DND-41 (cell line): ENCODE measurements around the gene NUBP2.

Experiments
- ATAC-seq: fragments of 200-7000 bp; cut with Tn5 transposase; 3 replicates; pipeline ENCODE4 v1.9.1; 2021; ENCODE audit warnings: low read depth; ENCODE audit not compliant: insufficient read depth
- DNase-seq: peaks from one replicate; pipeline ENCODE4 v3.0.0-alpha.2; 2020
- H2AFZ ChIP-seq: 2 replicates; pipeline ENCODE4 v1.6.0; 2012; ENCODE audit warnings: low read depth, low read length
- H3K27ac ChIP-seq: 2 replicates; pipeline ENCODE4 v1.5.1; 2012; ENCODE audit warnings: low read length, inconsistent platforms
- H3K27me3 ChIP-seq: fragments of 200-600 bp; sonication (generic); 2 replicates; pipeline ENCODE4 v1.6.0; 2012; ENCODE audit warnings: low read length, mild to moderate bottlenecking, inconsistent platforms; ENCODE audit not compliant: insufficient read depth, poor library complexity
- H3K36me3 ChIP-seq: 2 replicates; pipeline ENCODE4 v1.5.1; 2012; ENCODE audit warnings: low read length, inconsistent platforms; ENCODE audit not compliant: insufficient read depth
- H3K4me1 ChIP-seq: 2 replicates; pipeline ENCODE4 v1.5.1; 2012; ENCODE audit warnings: mild to moderate bottlenecking, low read length; ENCODE audit not compliant: insufficient read depth
- H3K4me2 ChIP-seq: 2 replicates; pipeline ENCODE4 v1.6.0; 2012; ENCODE audit warnings: mild to moderate bottlenecking, moderate library complexity, low read length, inconsistent platforms; ENCODE audit not compliant: insufficient read depth
- H3K4me3 ChIP-seq, 2 experiments: fragments of 200-600 bp in 1 of 2; shearing (Covaris generic) in 1 of 2; 2 replicates each; pipeline ENCODE4 v1.5.1; 2012 to 2016; ENCODE audit warnings: inconsistent platforms in 2 of 2, low read length in 2 of 2, mild to moderate bottlenecking in 2 of 2, low read depth in 1 of 2, moderate library complexity in 1 of 2
- H3K79me2 ChIP-seq: 2 replicates; pipeline ENCODE4 v1.6.0; 2012; ENCODE audit warnings: low read length, inconsistent platforms; ENCODE audit not compliant: insufficient read depth
- H3K9ac ChIP-seq: 2 replicates; pipeline ENCODE4 v1.6.0; 2012; ENCODE audit warnings: low read depth, mild to moderate bottlenecking, inconsistent platforms, low read length, moderate library complexity
- H3K9me3 ChIP-seq: 2 replicates; pipeline ENCODE4 v1.5.1; 2012; ENCODE audit warnings: low read length, moderate library complexity, mild to moderate bottlenecking, inconsistent platforms; ENCODE audit not compliant: insufficient read depth, severe bottlenecking
- H4K20me1 ChIP-seq: 2 replicates; pipeline ENCODE4 v1.6.0; 2012; ENCODE audit warnings: low read length; ENCODE audit not compliant: insufficient read depth
- EZH2 ChIP-seq: IDR thresholded peaks from 3 replicates; pipeline ENCODE4 v1.6.1; 2012; ENCODE audit warnings: borderline replicate concordance, low read depth, mild to moderate bottlenecking, moderate library complexity, low read length, inconsistent platforms; ENCODE audit not compliant: severe bottlenecking
- TF ChIP-seq, protein P1 (sequence below): IDR thresholded peaks from 2 replicates; pipeline ENCODE4 v1.5.1; 2012; ENCODE audit warnings: borderline replicate concordance, low read length, moderate library complexity, mild to moderate bottlenecking; ENCODE audit not compliant: poor library complexity, severe bottlenecking; ENCODE audit errors: extremely low read depth

The NUBP2 gene

DNA sequence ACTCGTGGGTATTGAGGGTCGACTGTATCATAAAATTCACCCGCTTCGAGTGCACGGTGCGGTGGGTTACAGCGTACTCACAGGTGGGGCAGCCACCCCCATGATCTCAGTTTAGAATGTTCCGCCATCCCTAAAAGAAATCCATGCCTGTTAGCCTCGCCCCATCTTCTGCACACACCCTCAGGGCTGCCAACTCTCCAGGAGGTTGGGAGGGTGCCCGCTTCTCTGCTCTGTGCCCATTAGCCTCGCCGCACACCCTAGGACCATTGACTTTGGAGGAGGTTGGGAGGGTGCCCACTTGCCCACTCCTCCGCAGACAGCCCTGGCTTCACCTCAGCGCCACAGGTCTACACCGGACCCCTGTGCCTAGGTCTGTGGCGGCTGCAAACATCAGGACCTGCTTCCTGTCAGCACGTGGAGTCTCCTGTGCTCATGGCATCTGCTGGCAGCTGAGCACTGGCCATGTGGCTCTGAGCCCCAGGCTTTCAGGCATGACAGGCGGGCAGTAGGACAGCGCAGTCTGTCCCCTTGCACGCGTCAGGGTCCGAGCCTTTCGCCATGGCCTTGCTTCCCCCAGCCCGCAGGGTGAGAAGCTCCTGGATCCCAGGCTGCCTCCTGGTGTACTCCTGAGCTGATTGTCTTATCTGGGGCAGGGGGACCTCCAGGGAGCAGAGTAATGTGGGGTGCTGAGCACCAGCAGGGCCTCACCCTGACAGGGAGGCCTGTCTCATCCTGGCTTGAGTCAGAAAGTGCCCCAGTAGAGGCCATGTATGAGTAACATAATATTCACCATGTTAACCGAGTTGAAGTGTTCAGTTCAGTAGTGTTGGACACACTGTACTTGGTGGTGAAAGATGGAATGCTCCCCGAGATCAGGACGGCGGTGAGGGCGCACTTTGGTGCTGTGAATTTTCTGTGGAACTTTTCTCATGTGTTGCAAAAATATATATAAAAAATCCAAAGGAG is 33.3 kb upstream of the NUBP2 start:
- Histone ChIP-seq H3K79me2 (no peaks in the 10 kb centered on the region), H3K27me3 (no peaks in the 10 kb centered on the region), H3K4me1 (no peaks in the 10 kb centered on the region), H3K4me2 (no peak overlapping the region), H4K20me1 (peaks cover 4% of the 10 kb centered on the region; the same call in 1 of the 2 replicates), H3K9ac (no peak overlapping the region), H2AFZ (no peak overlapping the region), H3K9me3 (no peaks in the 10 kb centered on the region), H3K4me3 (no peak overlapping the region), H3K27ac (no peak overlapping the region), H3K36me3 (peaks cover 81% of the 10 kb centered on the region)
- ATAC-seq = no peak
- DNase-seq = no peak
- TF ChIP-seq, protein P1, sequence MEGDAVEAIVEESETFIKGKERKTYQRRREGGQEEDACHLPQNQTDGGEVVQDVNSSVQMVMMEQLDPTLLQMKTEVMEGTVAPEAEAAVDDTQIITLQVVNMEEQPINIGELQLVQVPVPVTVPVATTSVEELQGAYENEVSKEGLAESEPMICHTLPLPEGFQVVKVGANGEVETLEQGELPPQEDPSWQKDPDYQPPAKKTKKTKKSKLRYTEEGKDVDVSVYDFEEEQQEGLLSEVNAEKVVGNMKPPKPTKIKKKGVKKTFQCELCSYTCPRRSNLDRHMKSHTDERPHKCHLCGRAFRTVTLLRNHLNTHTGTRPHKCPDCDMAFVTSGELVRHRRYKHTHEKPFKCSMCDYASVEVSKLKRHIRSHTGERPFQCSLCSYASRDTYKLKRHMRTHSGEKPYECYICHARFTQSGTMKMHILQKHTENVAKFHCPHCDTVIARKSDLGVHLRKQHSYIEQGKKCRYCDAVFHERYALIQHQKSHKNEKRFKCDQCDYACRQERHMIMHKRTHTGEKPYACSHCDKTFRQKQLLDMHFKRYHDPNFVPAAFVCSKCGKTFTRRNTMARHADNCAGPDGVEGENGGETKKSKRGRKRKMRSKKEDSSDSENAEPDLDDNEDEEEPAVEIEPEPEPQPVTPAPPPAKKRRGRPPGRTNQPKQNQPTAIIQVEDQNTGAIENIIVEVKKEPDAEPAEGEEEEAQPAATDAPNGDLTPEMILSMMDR = no peak
- TF ChIP-seq EZH2 = no peak

DNA sequence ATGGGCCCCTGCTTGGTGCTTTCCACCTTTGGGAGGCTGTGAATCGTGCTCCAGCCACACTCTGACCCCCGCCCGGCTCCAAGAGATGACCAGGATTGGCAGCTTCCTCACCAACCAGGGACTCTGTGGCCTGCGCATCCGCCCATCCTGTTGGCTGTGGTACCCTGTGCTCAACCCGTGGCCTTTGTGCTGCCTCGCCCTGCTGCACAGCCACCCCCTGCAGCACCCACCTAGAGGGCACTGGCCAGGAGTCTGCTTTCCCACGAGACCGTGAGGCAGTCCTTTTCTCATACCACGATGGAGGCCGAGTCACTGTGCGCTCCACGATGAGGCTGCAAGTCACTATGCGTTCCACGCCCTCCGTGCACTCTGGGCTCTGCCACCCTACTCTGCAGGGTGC is 30.8 kb upstream of the NUBP2 start:
- no peak overlapping the region for H2AFZ ChIP-seq
- H3K27me3 ChIP-seq = no peaks in the 10 kb centered on the region
- H3K4me1 ChIP-seq = no peaks in the 10 kb centered on the region
- no peaks in the 10 kb centered on the region for H3K79me2 ChIP-seq
- H3K27ac ChIP-seq = no peak overlapping the region
- no peak overlapping the region for H3K9ac ChIP-seq
- no peak overlapping the region for H3K4me3 ChIP-seq
- peaks cover 70% of the 10 kb centered on the region for H3K36me3 ChIP-seq
- TF ChIP-seq EZH2 = no peak
- TF ChIP-seq, protein P1 = no peak
- H3K9me3 ChIP-seq = no peaks in the 10 kb centered on the region
- H4K20me1 ChIP-seq = peaks cover 4% of the 10 kb centered on the region; the same call in 1 of the 2 replicates
- ATAC-seq = no peak
- no peak overlapping the region for H3K4me2 ChIP-seq
- DNase-seq = no peak

DNA sequence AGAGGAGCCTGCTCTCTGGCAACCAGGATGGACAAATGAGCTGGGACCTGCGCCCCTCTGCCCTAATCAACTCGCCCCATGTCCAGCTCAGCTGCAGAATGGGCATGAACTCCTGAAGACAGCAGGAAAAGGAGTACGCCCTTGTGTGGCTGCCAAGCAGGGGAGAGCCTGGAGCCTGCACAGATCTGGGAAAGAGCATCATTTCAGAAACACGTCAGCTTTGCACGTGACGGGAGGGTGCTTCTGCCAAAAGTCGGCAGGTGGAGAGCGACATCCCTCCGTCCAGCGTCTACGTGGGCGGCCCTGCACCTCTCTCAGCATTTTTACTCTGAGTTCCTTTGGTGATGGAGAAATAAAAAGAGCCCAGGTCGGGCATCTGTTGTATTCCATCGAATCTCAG is 29.9 kb upstream of the NUBP2 start:
- ATAC-seq (no peak), DNase-seq (no peak)

More for the DNA sequence above, 29.9 kb upstream of the NUBP2 start:
- Histone ChIP-seq H3K79me2 (no peaks in the 10 kb centered on the region), H3K9ac (no peak overlapping the region), H3K9me3 (no peaks in the 10 kb centered on the region), H3K27ac (no peak overlapping the region), H4K20me1 (peaks cover 4% of the 10 kb centered on the region; the same call in 1 of the 2 replicates), H2AFZ (no peak overlapping the region), H3K4me2 (no peak overlapping the region), H3K36me3 (peaks cover 60% of the 10 kb centered on the region), H3K4me1 (no peaks in the 10 kb centered on the region), H3K4me3 (no peak overlapping the region), H3K27me3 (no peaks in the 10 kb centered on the region)
- TF ChIP-seq, protein P1 = no peak
- TF ChIP-seq EZH2 = no peak
